ENCODE measurements around the gene PCSK4.

The PCSK4 gene

GRCh38 chr19:1466018-1466460, 24.1 kb downstream of the PCSK4 start:
- H3K79me2 ChIP-seq (ENCODE audit: insufficient read depth, low read length) = no peaks in the 10 kb centered on the region
- no peak overlapping the region for H3K27ac ChIP-seq (ENCODE audit: low read depth, low read length)
- TF ChIP-seq CTCF (IDR thresholded peaks at IDR 0.05; ENCODE audit: insufficient read depth, low read length, poor library complexity, severe bottlenecking) (no peak), EZH2phosphoT487 (conservative IDR thresholded peaks at IDR 0.05; ENCODE audit: low read length) (no peak)
- no peaks in the 10 kb centered on the region for H3K36me3 ChIP-seq (ENCODE audit: low read length)
- H2AFZ ChIP-seq (ENCODE audit: low read depth, low read length, severe bottlenecking) = no peak overlapping the region
- H3K9ac ChIP-seq (ENCODE audit: low read length) = no peak overlapping the region
- no peaks in the 10 kb centered on the region for H3K27me3 ChIP-seq (ENCODE audit: low read length)
- no peaks in the 10 kb centered on the region for H3K9me2 ChIP-seq (replicated peaks; ENCODE audit: insufficient read depth, low read length)
- H3K9me3 ChIP-seq (ENCODE audit: insufficient read depth, low read length) = no peaks in the 10 kb centered on the region
- no peak overlapping the region for H3K4me2 ChIP-seq (ENCODE audit: low read depth, low read length, poor library complexity, severe bottlenecking)
- no peaks in the 10 kb centered on the region; the same call in 1 of the 2 replicates for H4K20me1 ChIP-seq (ENCODE audit: low read depth, low read length)
- no peaks in the 10 kb centered on the region for H3F3A ChIP-seq (ENCODE audit: insufficient read depth)
- no peak overlapping the region for H3K4me3 ChIP-seq (ENCODE audit: insufficient read depth, low read length, poor library complexity, severe bottlenecking)

GRCh38 chr19:1465191-1466016, 24.7 kb downstream of the PCSK4 start:
- Histone ChIP-seq H4K20me1 (ENCODE audit: low read depth, low read length) (no peaks in the 10 kb centered on the region), H3K9me2 (replicated peaks; ENCODE audit: insufficient read depth, low read length) (no peaks in the 10 kb centered on the region), H3K4me3 (ENCODE audit: insufficient read depth, low read length, poor library complexity, severe bottlenecking) (no peak overlapping the region), H3K4me2 (ENCODE audit: low read depth, low read length, poor library complexity, severe bottlenecking) (no peak overlapping the region), H3K27me3 (ENCODE audit: low read length) (no peaks in the 10 kb centered on the region), H2AFZ (ENCODE audit: low read depth, low read length, severe bottlenecking) (no peak overlapping the region), H3K9ac (ENCODE audit: low read length) (no peak overlapping the region), H3K36me3 (ENCODE audit: low read length) (no peaks in the 10 kb centered on the region), H3K79me2 (ENCODE audit: insufficient read depth, low read length) (no peaks in the 10 kb centered on the region), H3K9me3 (ENCODE audit: insufficient read depth, low read length) (no peaks in the 10 kb centered on the region), H3K27ac (ENCODE audit: low read depth, low read length) (no peak overlapping the region), H3F3A (ENCODE audit: insufficient read depth) (no peaks in the 10 kb centered on the region)
- TF ChIP-seq EZH2phosphoT487 (conservative IDR thresholded peaks at IDR 0.05; ENCODE audit: low read length) (no peak), CTCF (IDR thresholded peaks at IDR 0.05; ENCODE audit: insufficient read depth, low read length, poor library complexity, severe bottlenecking) (no peak)

- no peak overlapping the region for H3K9ac ChIP-seq (ENCODE audit: low read length)
- H3K4me2 ChIP-seq (ENCODE audit: low read depth, low read length, poor library complexity, severe bottlenecking) = no peak overlapping the region
- H3K27me3 ChIP-seq (ENCODE audit: low read length) = no peaks in the 10 kb centered on the region
- no peaks in the 10 kb centered on the region for H3K79me2 ChIP-seq (ENCODE audit: insufficient read depth, low read length)
- H3K4me3 ChIP-seq (ENCODE audit: insufficient read depth, low read length, poor library complexity, severe bottlenecking) = no peak overlapping the region
- TF ChIP-seq CTCF (IDR thresholded peaks at IDR 0.05; ENCODE audit: insufficient read depth, low read length, poor library complexity, severe bottlenecking) = no peak
- no peak for TF ChIP-seq EZH2phosphoT487 (conservative IDR thresholded peaks at IDR 0.05; ENCODE audit: low read length)
- no peaks in the 10 kb centered on the region for H4K20me1 ChIP-seq (ENCODE audit: low read depth, low read length)
- H2AFZ ChIP-seq (ENCODE audit: low read depth, low read length, severe bottlenecking) = no peak overlapping the region
- no peak overlapping the region for H3K27ac ChIP-seq (ENCODE audit: low read depth, low read length)
- H3K9me2 ChIP-seq (replicated peaks; ENCODE audit: insufficient read depth, low read length) = no peaks in the 10 kb centered on the region
- H3F3A ChIP-seq (ENCODE audit: insufficient read depth) = no peaks in the 10 kb centered on the region
- no peaks in the 10 kb centered on the region for H3K36me3 ChIP-seq (ENCODE audit: low read length)
- no peaks in the 10 kb centered on the region for H3K9me3 ChIP-seq (ENCODE audit: insufficient read depth, low read length)
Observed at GRCh38 chr19:1461862-1462261, 28.3 kb downstream of the PCSK4 start.

All from SU-DHL-6 (cell line).